ENCODE results near the gene GNAZ. TPM values are rescaled to one million over a fixed set of nuclear protein-coding genes. Genes with fewer than 3 reads are reported as not detected.

Gene GNAZ
- total and polyA plus RNA-seq, 12 donors = 3.0 to 70.8 (median 9.4) TPM

DNA sequence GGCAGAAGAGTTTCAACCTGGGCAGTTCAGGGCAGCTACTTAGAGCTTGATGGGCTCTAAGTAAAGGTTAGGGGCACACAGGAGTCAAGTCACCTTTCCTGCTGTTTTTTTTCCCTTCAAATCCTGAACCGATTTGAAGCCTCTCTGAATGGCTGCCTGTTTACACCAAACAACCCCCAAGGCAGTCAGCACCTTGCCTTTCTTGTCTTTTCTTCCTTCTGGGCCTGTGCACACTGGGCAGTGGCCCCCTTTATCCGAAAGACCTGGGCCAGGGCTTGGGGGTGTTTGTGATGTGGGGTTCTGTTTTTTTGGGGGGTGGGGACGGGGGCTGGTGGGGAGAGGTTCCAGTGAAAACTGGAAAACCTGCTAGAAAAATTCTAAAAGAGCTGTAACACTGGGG lies 67.1 kb downstream of the GNAZ start:
- peaks cover 6 to 16% of the 10 kb centered on the region in 2 donors for H3K4me1 ChIP-seq (replicated peaks in 1 of 2)
- no peak for TF ChIP-seq POLR2A (IDR thresholded peaks at IDR 0.05)
- TF ChIP-seq, protein P1, sequence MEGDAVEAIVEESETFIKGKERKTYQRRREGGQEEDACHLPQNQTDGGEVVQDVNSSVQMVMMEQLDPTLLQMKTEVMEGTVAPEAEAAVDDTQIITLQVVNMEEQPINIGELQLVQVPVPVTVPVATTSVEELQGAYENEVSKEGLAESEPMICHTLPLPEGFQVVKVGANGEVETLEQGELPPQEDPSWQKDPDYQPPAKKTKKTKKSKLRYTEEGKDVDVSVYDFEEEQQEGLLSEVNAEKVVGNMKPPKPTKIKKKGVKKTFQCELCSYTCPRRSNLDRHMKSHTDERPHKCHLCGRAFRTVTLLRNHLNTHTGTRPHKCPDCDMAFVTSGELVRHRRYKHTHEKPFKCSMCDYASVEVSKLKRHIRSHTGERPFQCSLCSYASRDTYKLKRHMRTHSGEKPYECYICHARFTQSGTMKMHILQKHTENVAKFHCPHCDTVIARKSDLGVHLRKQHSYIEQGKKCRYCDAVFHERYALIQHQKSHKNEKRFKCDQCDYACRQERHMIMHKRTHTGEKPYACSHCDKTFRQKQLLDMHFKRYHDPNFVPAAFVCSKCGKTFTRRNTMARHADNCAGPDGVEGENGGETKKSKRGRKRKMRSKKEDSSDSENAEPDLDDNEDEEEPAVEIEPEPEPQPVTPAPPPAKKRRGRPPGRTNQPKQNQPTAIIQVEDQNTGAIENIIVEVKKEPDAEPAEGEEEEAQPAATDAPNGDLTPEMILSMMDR (IDR thresholded peaks at IDR 0.05) = no peak
- no peaks in the 10 kb centered on the region for H3K36me3 ChIP-seq (replicated peaks in 1 of 2)
- H3K9me3 ChIP-seq (replicated peaks in 1 of 3) = no peaks in the 10 kb centered on the region
- H3K4me3 ChIP-seq = no peak overlapping the region
- WGBS, 4 donors = 54 to 65% (median 64%) methylated on average over 3 of the region's 3 CpGs
- intact Hi-C loops (cut with DNase I) = no loop called here
- H3K27ac ChIP-seq = no peak overlapping the region
- no peaks in the 10 kb centered on the region for H3K27me3 ChIP-seq
- no peak for DNase-seq

DNA sequence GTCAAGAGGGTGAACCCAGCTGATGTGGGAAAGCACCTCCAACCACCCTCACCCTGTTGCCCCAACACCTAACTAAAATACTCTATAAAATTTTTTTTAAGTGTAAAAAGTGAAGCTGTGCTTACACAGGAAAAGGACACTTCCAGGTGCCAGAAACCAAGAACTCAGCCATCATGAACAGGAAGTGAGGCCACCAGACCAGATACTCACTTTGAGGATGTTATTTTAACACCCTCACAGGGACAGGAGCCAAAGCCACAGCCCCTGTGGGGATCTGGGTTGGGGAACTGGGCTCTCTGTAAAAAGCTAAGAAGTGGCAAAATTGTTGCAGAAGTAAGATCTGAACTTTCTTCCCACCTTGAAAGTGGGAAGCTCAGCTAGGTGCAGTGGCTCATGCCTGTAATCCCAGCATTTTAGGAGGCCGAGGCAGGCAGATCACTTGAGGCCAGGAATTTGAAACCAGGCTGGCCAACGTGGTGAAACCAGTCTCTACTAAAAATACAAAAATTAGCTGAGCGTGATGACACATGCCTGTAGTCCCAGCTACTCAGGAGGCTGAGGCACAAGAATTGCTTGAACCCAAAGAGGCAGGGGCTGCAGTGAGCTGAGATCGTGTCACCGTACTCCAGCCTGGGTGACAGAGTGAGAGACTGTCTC lies 67.7 kb downstream of the GNAZ start:
- H3K27ac ChIP-seq = peak overlapping the region in 1 of 5 donors; percentile 18
- WGBS, 4 donors = 69 to 82% (median 74%) methylated on average over 5 of the region's 5 CpGs
- no peak overlapping the region for H3K4me3 ChIP-seq
- TF ChIP-seq, protein P1 (IDR thresholded peaks at IDR 0.05) = no peak
- no peak for TF ChIP-seq POLR2A (IDR thresholded peaks at IDR 0.05)
- no peaks in the 10 kb centered on the region for H3K36me3 ChIP-seq (replicated peaks in 1 of 2)
- intact Hi-C loops (cut with DNase I) = no loop called here
- H3K4me1 ChIP-seq (replicated peaks in 1 of 2) = peaks cover 6 to 16% of the 10 kb centered on the region in 2 donors
- H3K9me3 ChIP-seq (replicated peaks in 1 of 3) = no peaks in the 10 kb centered on the region
- no peaks in the 10 kb centered on the region for H3K27me3 ChIP-seq
- DNase-seq = peak in 1 of 7 donors; percentile 15

DNA sequence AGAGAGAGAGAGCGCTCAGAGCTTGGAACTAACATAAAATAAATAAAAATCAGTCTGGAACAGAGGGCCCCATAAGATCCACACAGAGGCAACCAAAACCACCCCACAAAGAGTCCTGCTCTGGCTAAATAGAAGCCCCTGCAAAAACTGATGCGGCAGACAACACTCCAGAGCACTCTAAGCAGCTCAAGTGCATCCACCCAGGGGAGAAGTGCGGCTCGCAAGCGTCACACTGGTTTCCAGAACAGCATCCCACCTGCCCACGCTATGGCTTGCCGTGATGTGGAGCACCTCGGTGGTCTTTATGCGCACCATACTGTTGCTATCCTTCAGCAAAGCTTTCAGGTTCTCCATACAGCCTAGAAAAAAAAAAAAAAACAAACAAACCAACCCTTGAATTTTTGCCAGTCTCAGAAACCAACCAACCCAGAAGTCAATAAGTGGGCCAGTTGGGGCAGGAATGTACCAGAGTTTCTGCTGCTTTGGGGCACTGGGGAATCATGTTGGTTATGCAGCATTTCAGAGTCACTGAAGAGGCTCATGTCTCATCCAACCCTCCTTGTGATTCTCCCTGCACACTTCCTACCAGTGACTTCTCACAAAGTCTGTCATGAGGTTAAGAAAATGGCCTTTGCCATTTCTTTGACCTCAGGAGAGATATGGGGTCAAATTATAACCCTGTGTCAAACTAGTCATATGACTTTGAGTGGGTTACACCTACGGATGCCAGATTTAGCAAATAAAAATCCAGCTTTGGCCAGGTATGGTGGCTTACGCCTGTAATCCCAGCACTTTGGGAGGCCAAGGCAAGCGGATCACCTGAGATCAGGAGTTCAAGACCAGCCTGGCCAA lies 68.5 kb downstream of the GNAZ start:
- intact Hi-C loops (cut with DNase I) = no loop called here
- Histone ChIP-seq H3K4me3 (no peak overlapping the region), H3K27me3 (no peaks in the 10 kb centered on the region), H3K9me3 (replicated peaks in 1 of 3) (no peaks in the 10 kb centered on the region), H3K36me3 (replicated peaks in 1 of 2) (no peaks in the 10 kb centered on the region), H3K27ac (no peak overlapping the region), H3K4me1 (replicated peaks in 1 of 2) (peaks cover 6 to 16% of the 10 kb centered on the region in 2 donors)
- TF ChIP-seq, protein P1 (IDR thresholded peaks at IDR 0.05) = no peak
- TF ChIP-seq POLR2A (IDR thresholded peaks at IDR 0.05) = no peak
- no peak for DNase-seq
- WGBS, 4 donors = 89 to 97% (median 96%) methylated on average over 6 to 12 of the region's 12 CpGs

DNA sequence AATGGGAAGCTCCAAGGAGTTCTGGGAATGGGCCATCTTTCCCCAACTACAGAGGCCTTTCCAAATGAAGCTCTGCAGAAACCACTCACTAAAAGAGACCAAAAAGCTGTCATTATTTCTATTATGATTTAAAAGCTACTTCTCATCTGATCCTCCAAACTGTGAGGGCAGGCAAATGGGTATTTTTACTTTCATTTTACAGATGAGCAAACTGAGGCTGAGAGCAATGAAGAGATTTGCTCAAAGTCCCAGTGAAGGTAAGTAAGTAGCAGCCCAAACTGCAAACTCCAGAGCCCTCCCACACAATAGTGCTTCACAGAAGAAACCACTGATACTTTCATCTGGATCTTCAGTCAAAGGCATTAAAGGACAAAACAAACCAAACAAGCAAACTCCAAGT lies 70.1 kb downstream of the GNAZ start:
- H3K9me3 ChIP-seq (replicated peaks in 1 of 3) = no peaks in the 10 kb centered on the region
- TF ChIP-seq POLR2A (IDR thresholded peaks at IDR 0.05) = no peak
- TF ChIP-seq, protein P1 (IDR thresholded peaks at IDR 0.05) = no peak
- no peak overlapping the region for H3K4me3 ChIP-seq
- peaks cover 6 to 23% of the 10 kb centered on the region in 2 donors for H3K4me1 ChIP-seq (replicated peaks in 1 of 2)
- H3K36me3 ChIP-seq (replicated peaks in 1 of 2) = no peaks in the 10 kb centered on the region
- intact Hi-C loops (cut with DNase I) = no loop called here
- no peak for DNase-seq
- H3K27ac ChIP-seq = no peak overlapping the region
- H3K27me3 ChIP-seq = no peaks in the 10 kb centered on the region
